Measurements from ENCODE around the gene TRIM29. TPM values are rescaled to one million over a fixed set of nuclear protein-coding genes. Genes with fewer than 3 reads are reported as not detected.
A peak's percentile ranks its signal among the peaks of the same experiment; 100 is the strongest.

TRIM29 gene
- total RNA-seq, 1 experiment from 2014 or later = 38.5 TPM

GRCh38 chr11:120172054-120172911 lies 34.4 kb upstream of the TRIM29 start:
- no TSS peak for BruUV-seq (replicated peaks)
- Histone ChIP-seq H3K27me3 (ENCODE audit: low read length) (peaks cover 39% of the 10 kb centered on the region), H4K20me1 (ENCODE audit: low read length) (no peaks in the 10 kb centered on the region), H2AFZ (ENCODE audit: low read length) (no peak overlapping the region), H3K9ac (ENCODE audit: low read length) (no peak overlapping the region), H3K9me2 (replicated peaks; ENCODE audit: low read length) (no peaks in the 10 kb centered on the region), H3K4me1 (ENCODE audit: insufficient read depth, low read length) (peaks cover 8% of the 10 kb centered on the region), H3F3A (ENCODE audit: low read length, unreplicated experiment) (no peaks in the 10 kb centered on the region), H3K4me3 (ENCODE audit: low read length) (no peak overlapping the region), H3K27ac (ENCODE audit: low read length) (no peak overlapping the region), H3K4me2 (ENCODE audit: low read length) (no peak overlapping the region), H3K36me3 (ENCODE audit: low read depth, low read length) (no peaks in the 10 kb centered on the region), H3K9me3 (ENCODE audit: low read length) (no peaks in the 10 kb centered on the region), H3K79me2 (ENCODE audit: low read length) (no peaks in the 10 kb centered on the region)
- CTCF ChIA-PET = interaction anchor here (1.0 kb wide), 1 partner anchor 64 kb away, joined by 5 read pairs; no protein-coding TSS in a partner anchor
- POLR2A ChIA-PET (ENCODE audit: unreplicated experiment) = no interaction called here
- peak; percentile 78 for ATAC-seq
- TF ChIP-seq CTCF (conservative IDR thresholded peaks at IDR 0.05; ENCODE audit: low read depth, low read length) (peak; percentile 91), EZH2 (IDR thresholded peaks at IDR 0.05; ENCODE audit: low read length, unreplicated experiment) (no peak), EZH2phosphoT487 (IDR thresholded peaks at IDR 0.05; ENCODE audit: borderline replicate concordance, low read length) (no peak)
- peak; percentile 81 for DNase-seq
- intact Hi-C loops (cut with micrococcal nuclease) = loop anchor here (1.0 to 5.0 kb wide), 3 partner anchors 40 to 128 kb away; partner anchors contain the start of gene OAF

GRCh38 chr11:120170741-120171261 lies 32.9 kb upstream of the TRIM29 start:
- H3K4me1 ChIP-seq (ENCODE audit: insufficient read depth, low read length) = peaks cover 8% of the 10 kb centered on the region
- no peaks in the 10 kb centered on the region for H3F3A ChIP-seq (ENCODE audit: low read length, unreplicated experiment)
- ChIA-PET CTCF (no interaction called here), POLR2A (ENCODE audit: unreplicated experiment) (no interaction called here)
- H3K27ac ChIP-seq (ENCODE audit: low read length) = no peak overlapping the region
- H4K20me1 ChIP-seq (ENCODE audit: low read length) = no peaks in the 10 kb centered on the region
- H3K4me2 ChIP-seq (ENCODE audit: low read length) = no peak overlapping the region
- no peak overlapping the region for H3K4me3 ChIP-seq (ENCODE audit: low read length)
- intact Hi-C loops (cut with micrococcal nuclease) = loop anchor here (5.0 kb wide), 1 partner anchor 42 kb away; the partner anchor contains the start of gene OAF
- no peak overlapping the region for H2AFZ ChIP-seq (ENCODE audit: low read length)
- ATAC-seq = no peak
- no peaks in the 10 kb centered on the region for H3K79me2 ChIP-seq (ENCODE audit: low read length)
- no TSS peak for BruUV-seq (replicated peaks)
- H3K36me3 ChIP-seq (ENCODE audit: low read depth, low read length) = no peaks in the 10 kb centered on the region
- H3K9me3 ChIP-seq (ENCODE audit: low read length) = no peaks in the 10 kb centered on the region
- no peak for DNase-seq
- no peaks in the 10 kb centered on the region for H3K9me2 ChIP-seq (replicated peaks; ENCODE audit: low read length)
- no peak overlapping the region for H3K9ac ChIP-seq (ENCODE audit: low read length)
- TF ChIP-seq CTCF (conservative IDR thresholded peaks at IDR 0.05; ENCODE audit: low read depth, low read length) (no peak), EZH2phosphoT487 (IDR thresholded peaks at IDR 0.05; ENCODE audit: borderline replicate concordance, low read length) (no peak), EZH2 (IDR thresholded peaks at IDR 0.05; ENCODE audit: low read length, unreplicated experiment) (no peak)
- H3K27me3 ChIP-seq (ENCODE audit: low read length) = peaks cover 25% of the 10 kb centered on the region

Measured in PC-3 (cell line).